Psoas muscle (tissue), 8 donors: ENCODE results near the gene NPAS4. TPM values are rescaled to one million over a fixed set of nuclear protein-coding genes. Genes with fewer than 3 reads are reported as not detected.
A peak's percentile ranks its signal among the peaks of the same experiment; 100 is the strongest.

Source experiments
- ATAC-seq, 4 donors: fragments of 200-7000 bp; cut with Tn5 transposase; one replicate each; pipeline ENCODE4 v1.9.1; 2020; ENCODE audit warnings: moderate library complexity in 3 of 4, mild to moderate bottlenecking in 2 of 4
- DNase-seq, 2 donors: peaks; one replicate each; pipeline ENCODE4 v3.0.0-alpha.2; 2020
- H3K27ac ChIP-seq: fragments of 200-600 bp; one replicate; pipeline ENCODE4 v1.8.0; 2022
- H3K27me3 ChIP-seq, 3 donors: fragments of 200-600 bp in 1 of 3; one replicate each; pipeline versions ENCODE4 v1.6.1 to v1.8.0; 2013 to 2022; ENCODE audit warnings: low read length in 2 of 3, mild to moderate bottlenecking in 2 of 3, moderate library complexity in 1 of 3; ENCODE audit not compliant: insufficient read depth in 3 of 3
- H3K36me3 ChIP-seq, 2 donors: fragments of 200-600 bp in 1 of 2; one replicate each; pipeline versions ENCODE4 v1.6.1 to v1.8.0; 2013 to 2022; ENCODE audit warnings: low read depth in 1 of 2, mild to moderate bottlenecking in 1 of 2, moderate library complexity in 1 of 2; ENCODE audit not compliant: insufficient read depth in 1 of 2
- H3K4me1 ChIP-seq: fragments of 200-600 bp; one replicate; pipeline ENCODE4 v1.8.0; 2022
- H3K4me3 ChIP-seq: fragments of 200-600 bp; one replicate; pipeline ENCODE4 v1.8.0; 2022; ENCODE audit warnings: mild to moderate bottlenecking
- H3K9me3 ChIP-seq: fragments of 200-600 bp; one replicate; pipeline ENCODE4 v1.8.0; 2022
- WGBS, 3 donors: extraction: QIAGEN DNeasy Blood & Tissue Kit; methylation state at CpG; one replicate each; pipeline versions ENCODE4 v1.1.6 to v1.1.7; 2013; 5-methylcytosine and 5-hydroxymethylcytosine counted together
- intact Hi-C, 2 donors: fragments of 100-400 bp; cut with DNase I; formaldehyde crosslinking; loops; one replicate each; pipeline versions ENCODE4 v1.11.0 to v1.14.2; 2022
- polyA plus RNA-seq, 3 donors: library from polyadenylated mRNA; stranded (reverse); fragments of 200-250 nt; gene quantifications; one replicate each; pipeline ENCODE4 v1.2.3, GENCODE V29; 2013
- total RNA-seq, 4 donors: library from RNA; stranded (reverse); fragmentation: NEBNext Ultra II Directional in 2 of 4; extraction: Animal tissue kit (Norgen Biotek cat#: 25700) in 2 of 4; gene quantifications; one replicate each; pipeline versions ENCODE4 v1.2.1 to v1.2.4, GENCODE V29; 2021 to 2023
- TF ChIP-seq, protein P1 (sequence below): fragments of 200-600 bp; IDR thresholded peaks from one replicate; pipeline ENCODE4 v1.8.0; 2022; ENCODE audit warnings: antibody characterized with exemption
- donor health status: healthy with polysubstance abuse.
- donor health status: DM: no; HTN: no; CAD: no; lungs with moderate emphysema.
- donor health status: Bipolar disorder and iron deficiency.
- donor health status: healthy.
- donor health status: DM: yes; HTN: yes; CAD: no.
- donor health status: DM: no; HTN: no; CAD: no.
- donor health status: DM: no; HTN: no; CAD: no.
- donor health status: DM: yes; HTN: yes; CAD: no.

NPAS4 gene
- total and polyA plus RNA-seq, 7 donors: 0.05 TPM; not detected in 6

DNA sequence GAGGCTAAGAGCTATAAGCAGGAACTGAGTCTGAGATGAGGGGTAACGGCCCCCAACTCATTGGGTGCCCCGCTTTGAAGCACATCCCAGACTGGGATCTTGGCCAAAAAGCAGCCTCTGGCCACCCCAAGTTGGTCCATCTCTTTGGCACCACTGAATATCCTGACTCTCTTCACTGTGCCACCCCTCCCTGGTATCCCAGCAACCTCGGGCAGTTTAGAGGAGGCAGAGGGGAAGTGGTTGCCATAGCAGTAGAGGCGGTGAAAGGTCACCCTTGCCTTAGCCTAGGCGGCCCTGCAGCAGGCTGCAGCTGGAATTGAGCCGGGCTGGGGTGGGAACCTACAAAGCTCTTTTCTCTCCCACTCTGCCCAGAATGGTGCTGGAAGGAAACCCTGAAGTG, 46.9 kb downstream of the NPAS4 start:
- H3K36me3 ChIP-seq: peaks cover 0 to 37% of the 10 kb centered on the region in 2 donors
- peak overlapping the region; percentile 77 for H3K4me3 ChIP-seq
- no peak overlapping the region for H3K27ac ChIP-seq
- no peak for ATAC-seq
- TF ChIP-seq, protein P1, sequence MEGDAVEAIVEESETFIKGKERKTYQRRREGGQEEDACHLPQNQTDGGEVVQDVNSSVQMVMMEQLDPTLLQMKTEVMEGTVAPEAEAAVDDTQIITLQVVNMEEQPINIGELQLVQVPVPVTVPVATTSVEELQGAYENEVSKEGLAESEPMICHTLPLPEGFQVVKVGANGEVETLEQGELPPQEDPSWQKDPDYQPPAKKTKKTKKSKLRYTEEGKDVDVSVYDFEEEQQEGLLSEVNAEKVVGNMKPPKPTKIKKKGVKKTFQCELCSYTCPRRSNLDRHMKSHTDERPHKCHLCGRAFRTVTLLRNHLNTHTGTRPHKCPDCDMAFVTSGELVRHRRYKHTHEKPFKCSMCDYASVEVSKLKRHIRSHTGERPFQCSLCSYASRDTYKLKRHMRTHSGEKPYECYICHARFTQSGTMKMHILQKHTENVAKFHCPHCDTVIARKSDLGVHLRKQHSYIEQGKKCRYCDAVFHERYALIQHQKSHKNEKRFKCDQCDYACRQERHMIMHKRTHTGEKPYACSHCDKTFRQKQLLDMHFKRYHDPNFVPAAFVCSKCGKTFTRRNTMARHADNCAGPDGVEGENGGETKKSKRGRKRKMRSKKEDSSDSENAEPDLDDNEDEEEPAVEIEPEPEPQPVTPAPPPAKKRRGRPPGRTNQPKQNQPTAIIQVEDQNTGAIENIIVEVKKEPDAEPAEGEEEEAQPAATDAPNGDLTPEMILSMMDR: no peak
- intact Hi-C loops: no loop called here
- 55 to 64% (median 59%) methylated on average over 6 of the region's 6 CpGs for WGBS, 3 donors
- no peaks in the 10 kb centered on the region for H3K9me3 ChIP-seq
- peaks cover 3% of the 10 kb centered on the region for H3K4me1 ChIP-seq
- peaks cover 0 to 3% (median 0%) of the 10 kb centered on the region in 3 donors for H3K27me3 ChIP-seq
- DNase-seq: peak in 1 of 2 donors; percentile 60

DNA sequence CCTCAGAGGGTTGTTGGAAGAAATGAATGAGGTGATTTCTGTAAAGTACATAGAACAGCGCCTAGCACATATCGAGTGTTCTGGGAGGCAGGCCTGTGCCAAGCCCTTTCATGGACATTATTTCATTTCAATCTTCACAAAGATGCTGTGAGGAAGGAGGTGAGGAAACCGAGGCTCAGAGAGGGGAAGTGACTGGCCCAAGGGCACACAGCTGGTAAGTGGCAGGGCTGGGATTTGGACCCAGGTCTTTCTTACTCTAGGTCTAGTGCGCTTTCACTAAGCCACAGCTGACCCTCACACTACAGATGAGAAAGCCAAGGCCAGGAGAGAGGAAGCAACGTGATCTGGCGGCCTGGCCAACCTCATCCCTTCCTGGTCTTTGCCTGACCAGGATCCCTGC, 47.9 kb downstream of the NPAS4 start:
- WGBS, 3 donors: 66 to 84% (median 84%) methylated on average over 6 of the region's 6 CpGs
- no peaks in the 10 kb centered on the region for H3K9me3 ChIP-seq
- DNase-seq: no peak
- no peak for ATAC-seq
- H3K36me3 ChIP-seq: peaks cover 0 to 46% of the 10 kb centered on the region in 2 donors
- TF ChIP-seq, protein P1: no peak
- peaks cover 0 to 3% (median 0%) of the 10 kb centered on the region in 3 donors for H3K27me3 ChIP-seq
- peaks cover 3% of the 10 kb centered on the region for H3K4me1 ChIP-seq
- intact Hi-C loops: no loop called here
- no peak overlapping the region for H3K27ac ChIP-seq
- no peak overlapping the region for H3K4me3 ChIP-seq

DNA sequence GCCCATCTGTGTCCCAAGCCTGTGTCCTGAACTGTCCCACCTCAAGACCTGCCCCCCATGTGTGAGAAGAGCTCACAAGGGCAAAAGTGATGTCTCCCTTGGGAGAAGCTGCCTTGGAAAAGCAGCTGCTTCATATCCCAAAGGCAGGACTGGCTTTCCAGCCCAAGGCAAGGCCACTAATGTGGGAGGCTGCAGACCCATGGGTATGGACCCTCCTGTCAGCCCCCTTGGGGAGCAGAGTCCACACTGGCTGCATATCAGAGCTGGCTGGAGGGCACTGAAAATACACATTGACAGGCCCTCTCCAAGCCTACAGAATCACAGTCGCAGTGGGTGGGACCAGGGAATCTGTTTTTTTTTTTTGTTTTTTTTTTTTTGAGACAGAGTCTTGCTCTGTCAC, 48.6 kb downstream of the NPAS4 start:
- H3K27me3 ChIP-seq: peaks cover 0 to 3% (median 0%) of the 10 kb centered on the region in 3 donors
- WGBS, 3 donors: 73 to 100% (median 78%) methylated on average over 1 of the region's 1 CpG
- H3K36me3 ChIP-seq: peaks cover 0 to 53% of the 10 kb centered on the region in 2 donors
- TF ChIP-seq, protein P1: no peak
- DNase-seq (no peak), ATAC-seq (no peak)
- peaks cover 3% of the 10 kb centered on the region for H3K4me1 ChIP-seq
- no peaks in the 10 kb centered on the region for H3K9me3 ChIP-seq
- H3K4me3 ChIP-seq: no peak overlapping the region
- intact Hi-C loops: no loop called here
- H3K27ac ChIP-seq: no peak overlapping the region

DNA sequence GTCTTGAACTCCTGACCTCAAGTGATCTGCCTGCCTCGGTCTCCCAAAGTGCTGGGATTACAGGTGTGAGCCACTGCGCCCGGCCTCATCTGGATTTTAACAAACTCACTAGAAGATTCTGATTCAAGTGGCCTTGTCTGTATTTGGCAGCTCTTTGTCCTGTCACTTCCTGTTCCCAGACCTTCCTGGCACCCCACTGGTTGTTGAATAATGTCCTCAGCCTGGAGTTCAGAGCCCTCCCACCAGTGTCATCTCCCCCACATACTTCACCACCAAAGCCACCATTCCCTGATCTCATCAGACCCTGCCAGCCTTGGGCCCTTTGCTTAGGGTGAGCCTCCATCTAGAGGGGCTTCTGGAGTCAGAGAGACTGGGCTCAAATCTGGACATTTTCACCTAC, 49.2 kb downstream of the NPAS4 start:
- no peak for DNase-seq
- no peak for ATAC-seq
- Histone ChIP-seq H3K27ac (no peak overlapping the region), H3K9me3 (no peaks in the 10 kb centered on the region), H3K36me3 (peaks cover 0 to 59% of the 10 kb centered on the region in 2 donors), H3K4me1 (peaks cover 3% of the 10 kb centered on the region), H3K4me3 (no peak overlapping the region), H3K27me3 (peaks cover 0 to 3% (median 0%) of the 10 kb centered on the region in 3 donors)
- TF ChIP-seq, protein P1: no peak
- intact Hi-C loops: no loop called here
- 86 to 92% (median 90%) methylated on average over 3 of the region's 3 CpGs for WGBS, 3 donors

DNA sequence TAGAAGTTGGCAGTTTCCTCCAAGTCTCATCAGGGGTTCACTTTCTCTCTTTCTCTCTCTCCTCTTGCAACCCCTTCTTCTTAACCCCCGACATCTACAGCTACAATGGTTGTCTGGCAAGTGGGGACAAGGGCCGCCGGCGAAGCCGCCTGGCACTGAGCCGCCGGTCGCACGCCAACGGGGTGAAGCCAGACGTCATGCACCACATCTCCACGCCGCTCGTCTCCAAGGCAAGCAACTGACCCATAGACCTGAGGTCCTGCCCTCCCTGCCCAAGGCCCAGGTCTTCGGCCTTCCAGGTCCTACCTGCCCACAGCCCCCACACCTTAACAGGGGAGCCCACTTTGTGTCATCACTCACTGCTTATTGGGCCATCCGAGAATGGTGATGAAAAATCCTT, 50.3 kb downstream of the NPAS4 start:
- TF ChIP-seq, protein P1: no peak
- H3K27ac ChIP-seq: no peak overlapping the region
- DNase-seq: no peak
- H3K27me3 ChIP-seq: peaks cover 0 to 3% (median 0%) of the 10 kb centered on the region in 3 donors
- peaks cover 2 to 70% of the 10 kb centered on the region in 2 donors for H3K36me3 ChIP-seq
- no peak for ATAC-seq
- no peak overlapping the region for H3K4me3 ChIP-seq
- intact Hi-C loops: no loop called here
- H3K4me1 ChIP-seq: no peaks in the 10 kb centered on the region
- no peaks in the 10 kb centered on the region for H3K9me3 ChIP-seq
- 90 to 92% (median 91%) methylated on average over 16 of the region's 16 CpGs for WGBS, 3 donors
